Mesodermal cell (in vitro differentiated cells): ENCODE results near the gene NAA40.

Experiments used
- H3K27ac ChIP-seq: 2 replicates; pipeline ENCODE4 v1.7.0; 2013; ENCODE audit warnings: mild to moderate bottlenecking, low read depth, low read length, moderate library complexity; ENCODE audit not compliant: severe bottlenecking
- H3K36me3 ChIP-seq: 2 replicates; pipeline ENCODE4 v1.7.1; 2013; ENCODE audit warnings: mild to moderate bottlenecking, low read length, moderate library complexity; ENCODE audit not compliant: control insufficient read depth, insufficient read depth
- H3K4me1 ChIP-seq: one replicate; pipeline ENCODE4 v1.7.1; 2013; ENCODE audit warnings: mild to moderate bottlenecking, low read length; ENCODE audit not compliant: insufficient read depth, control insufficient read depth, poor library complexity, severe bottlenecking
- H3K4me3 ChIP-seq: 2 replicates; pipeline ENCODE4 v1.7.0; 2013; ENCODE audit warnings: low read length, control low read depth, mild to moderate bottlenecking; ENCODE audit not compliant: insufficient read depth, poor library complexity, severe bottlenecking; ENCODE audit errors: extremely low read depth
- H3K9me3 ChIP-seq: 2 replicates; pipeline ENCODE4 v1.7.1; 2013; ENCODE audit warnings: mild to moderate bottlenecking, low read length, moderate library complexity; ENCODE audit not compliant: control insufficient read depth
- WGBS, 2 experiments: methylation state at CpG; one replicate each; pipeline ENCODE4 v1.1.5; 2013; ENCODE audit warnings: missing lambda C conversion rate in 2 of 2; ENCODE audit not compliant: insufficient coverage in 2 of 2; 5-methylcytosine and 5-hydroxymethylcytosine counted together

Gene NAA40

DNA sequence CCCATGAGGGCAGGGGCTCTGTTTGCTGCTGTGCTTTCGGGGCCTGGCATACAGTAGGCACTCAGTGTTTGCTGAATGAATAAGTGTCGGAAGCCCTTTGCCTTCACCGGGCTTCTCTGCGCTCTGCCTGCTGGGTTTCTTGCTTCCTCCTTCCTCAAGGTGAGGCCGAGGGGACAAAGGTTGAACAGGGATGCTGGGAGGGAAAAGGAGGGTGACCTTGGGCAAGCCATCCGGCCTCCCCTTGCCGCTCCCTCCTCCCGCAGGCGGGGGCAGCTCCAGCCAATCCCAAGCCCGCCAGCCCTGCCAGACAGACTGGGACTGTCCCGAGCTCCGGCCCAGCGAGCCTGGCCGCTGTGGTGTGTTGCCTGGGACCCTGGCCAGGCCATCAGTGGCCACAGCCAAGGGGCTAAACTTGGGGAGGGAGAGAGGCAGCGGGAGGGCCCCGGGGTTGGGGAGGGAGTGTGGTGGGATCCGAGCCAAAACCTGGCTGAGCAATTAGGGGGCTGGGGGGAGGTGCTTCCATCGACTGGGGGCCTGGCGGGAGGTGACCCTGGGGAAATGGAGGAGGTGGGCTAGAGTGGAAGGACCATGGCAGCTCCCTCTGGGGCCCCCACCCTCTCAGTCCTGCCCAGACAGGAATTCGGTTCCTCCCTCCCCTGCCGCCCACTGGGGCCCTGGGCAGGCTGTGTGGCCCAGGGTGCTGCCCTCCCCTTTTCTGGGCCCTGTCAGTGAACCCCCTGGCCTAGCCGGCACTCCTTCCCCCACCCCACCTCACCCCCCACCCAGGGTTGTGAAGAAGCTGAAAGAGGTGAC is 18.5 kb upstream of the NAA40 start:
- 23 to 24% methylated on average over 12 to 18 of the region's 22 CpGs for WGBS, 2 experiments

DNA sequence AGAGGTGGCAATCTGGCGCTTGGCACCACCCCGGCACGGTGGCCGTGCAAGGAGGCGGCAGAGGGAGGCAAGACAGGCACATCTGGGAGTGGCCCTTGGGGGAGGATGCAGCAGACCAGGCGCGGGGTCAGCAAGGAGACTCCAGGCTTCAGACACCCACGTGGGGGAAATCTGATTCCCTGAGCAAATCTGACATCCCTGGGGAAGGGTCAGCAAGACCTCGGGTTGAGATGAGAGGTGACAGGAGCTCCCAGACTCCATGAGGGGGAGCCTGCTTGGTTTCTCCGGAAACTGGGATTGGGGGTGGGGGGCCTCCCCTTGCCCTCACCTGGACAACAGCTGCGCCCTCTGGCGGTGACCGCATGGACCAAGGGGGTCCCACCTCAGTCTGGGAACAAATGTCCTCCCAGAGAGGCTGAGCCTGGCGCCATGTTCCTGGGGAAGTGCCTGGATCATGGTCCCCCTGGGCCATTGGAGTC is 17.8 kb upstream of the NAA40 start:
- H3K9me3 ChIP-seq: no peaks in the 10 kb centered on the region
- no peaks in the 10 kb centered on the region for H3K36me3 ChIP-seq
- H3K4me1 ChIP-seq: peaks cover 26% of the 10 kb centered on the region
- 26 to 31% methylated on average over 13 to 14 of the region's 14 CpGs for WGBS, 2 experiments
- no peak overlapping the region for H3K4me3 ChIP-seq
- H3K27ac ChIP-seq: peak overlapping the region; percentile 16

More for the DNA sequence above, 18.5 kb upstream of the NAA40 start:
- no peak overlapping the region for H3K4me3 ChIP-seq
- H3K27ac ChIP-seq: peak overlapping the region; percentile 89
- H3K4me1 ChIP-seq: peaks cover 26% of the 10 kb centered on the region
- no peaks in the 10 kb centered on the region for H3K36me3 ChIP-seq
- no peaks in the 10 kb centered on the region for H3K9me3 ChIP-seq

DNA sequence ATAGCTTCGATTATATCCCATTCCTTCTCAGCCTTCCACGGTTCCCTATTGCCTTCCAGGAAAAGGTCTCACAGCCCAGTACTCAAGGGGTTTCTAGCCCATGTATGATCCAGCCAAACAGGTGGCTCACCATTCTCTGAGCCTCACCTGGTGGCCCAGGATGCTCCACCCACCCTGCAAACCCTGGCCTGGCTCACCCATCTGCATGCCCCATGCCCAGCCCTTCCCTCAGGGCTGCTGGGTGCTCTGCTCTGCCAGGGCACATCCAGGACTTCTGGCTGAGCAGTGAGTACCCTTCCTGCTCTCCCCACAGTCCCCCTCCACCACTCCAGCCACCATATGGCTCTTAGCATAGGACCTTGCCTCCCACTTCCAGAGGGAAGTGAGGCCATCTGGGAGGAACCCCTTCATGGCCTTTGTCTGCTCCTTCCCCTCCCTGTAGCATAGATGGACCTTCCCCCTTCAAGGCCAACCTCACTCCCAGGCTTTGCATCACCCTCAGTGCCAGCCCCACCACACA is 16.1 kb upstream of the NAA40 start:
- H3K4me1 ChIP-seq: peaks cover 26% of the 10 kb centered on the region
- 60 to 100% methylated on average over 1 to 2 of the region's 2 CpGs for WGBS, 2 experiments
- H3K27ac ChIP-seq: no peak overlapping the region
- H3K9me3 ChIP-seq: no peaks in the 10 kb centered on the region
- no peaks in the 10 kb centered on the region for H3K36me3 ChIP-seq
- H3K4me3 ChIP-seq: no peak overlapping the region

DNA sequence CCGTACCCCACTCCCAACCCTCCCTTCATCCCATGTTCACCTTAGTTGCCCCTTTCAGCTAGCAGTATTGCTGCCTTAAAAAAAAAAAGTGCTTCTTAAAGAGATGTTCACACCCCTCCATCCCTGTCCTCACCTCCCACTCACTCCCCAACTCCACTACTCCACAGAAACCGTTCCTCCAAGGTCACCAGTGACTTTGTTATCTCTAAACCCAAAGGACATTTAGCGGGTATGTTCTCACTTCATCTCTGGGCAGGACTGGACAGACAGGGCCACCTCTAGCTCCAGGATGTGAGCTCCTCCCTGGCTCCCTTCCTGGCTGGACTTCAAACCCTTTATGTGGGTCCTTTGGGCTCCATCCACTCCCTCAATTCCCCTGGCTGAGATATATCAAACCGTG is 15.5 kb upstream of the NAA40 start:
- Histone ChIP-seq H3K9me3 (no peaks in the 10 kb centered on the region), H3K4me3 (no peak overlapping the region), H3K36me3 (no peaks in the 10 kb centered on the region), H3K4me1 (peaks cover 26% of the 10 kb centered on the region), H3K27ac (no peak overlapping the region)
- WGBS, 2 experiments: 83 to 89% methylated on average over 4 of the region's 4 CpGs

DNA sequence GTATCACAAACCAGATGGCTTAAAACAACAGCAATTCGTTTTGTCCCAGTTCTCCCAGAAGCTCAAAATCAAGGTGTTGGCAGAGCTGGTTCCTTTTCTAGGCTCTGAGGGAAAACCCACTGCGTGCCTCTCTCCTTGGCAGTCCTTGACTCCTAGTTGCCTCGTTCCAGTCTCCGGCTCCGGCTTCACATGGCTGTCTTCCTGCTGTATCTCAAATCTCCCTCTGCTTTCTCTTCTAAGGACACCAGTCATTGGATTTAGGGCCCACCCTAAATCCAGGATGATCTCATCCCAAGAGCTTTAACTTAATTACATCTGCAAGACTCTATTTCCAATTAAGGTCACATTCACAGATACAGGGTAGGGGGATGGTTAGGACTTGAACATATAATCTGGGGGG is 9.2 kb upstream of the NAA40 start:
- Histone ChIP-seq H3K27ac (no peak overlapping the region), H3K4me3 (no peak overlapping the region), H3K9me3 (no peaks in the 10 kb centered on the region), H3K4me1 (no peaks in the 10 kb centered on the region), H3K36me3 (no peaks in the 10 kb centered on the region)
- WGBS, 2 experiments: 93 to 96% methylated on average over 5 of the region's 5 CpGs

DNA sequence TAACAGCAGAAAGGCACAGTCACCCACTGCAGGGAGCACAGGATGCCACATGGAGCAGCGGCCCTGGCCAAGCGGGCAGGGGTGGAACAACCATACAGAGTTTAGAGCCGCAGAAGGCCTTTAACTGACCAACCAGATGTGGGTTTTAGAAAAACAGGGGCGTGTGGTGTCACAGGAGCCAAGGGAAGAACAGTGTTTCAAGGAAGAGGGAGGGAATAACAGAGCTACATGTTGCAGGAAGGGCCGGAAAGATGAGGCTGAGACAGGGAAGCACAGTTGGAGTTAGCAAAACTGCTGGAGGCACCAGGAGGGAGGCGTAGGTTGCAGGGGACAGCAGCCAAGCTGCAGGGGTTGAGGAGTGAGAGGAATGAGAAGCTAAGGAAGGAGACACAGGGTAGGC is 7.8 kb upstream of the NAA40 start:
- H3K4me3 ChIP-seq: no peak overlapping the region
- H3K9me3 ChIP-seq: no peaks in the 10 kb centered on the region
- H3K36me3 ChIP-seq: no peaks in the 10 kb centered on the region
- 81 to 91% methylated on average over 4 to 6 of the region's 6 CpGs for WGBS, 2 experiments
- no peak overlapping the region for H3K27ac ChIP-seq
- no peaks in the 10 kb centered on the region for H3K4me1 ChIP-seq

DNA sequence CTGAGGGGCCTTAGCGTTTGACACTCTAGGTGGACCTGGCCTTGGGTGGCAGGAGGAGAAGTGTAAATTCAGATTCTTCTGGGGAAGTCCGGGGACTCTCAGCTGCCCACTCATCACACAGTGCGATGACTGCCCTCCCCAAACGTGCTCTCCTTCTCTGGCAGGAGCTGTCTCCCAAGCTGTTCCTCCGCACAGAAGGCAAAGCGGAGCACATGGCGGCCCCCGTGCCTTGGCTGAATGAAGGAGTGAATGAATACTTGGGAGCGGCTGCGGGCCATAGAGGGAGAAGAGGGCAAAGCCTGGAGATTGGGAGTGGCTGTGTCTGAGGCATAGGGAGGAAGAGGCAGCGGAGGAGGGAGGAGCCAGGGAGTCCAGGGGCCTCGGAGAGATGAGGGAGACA is 6.9 kb upstream of the NAA40 start:
- Histone ChIP-seq H3K4me3 (no peak overlapping the region), H3K4me1 (no peaks in the 10 kb centered on the region), H3K9me3 (no peaks in the 10 kb centered on the region), H3K36me3 (no peaks in the 10 kb centered on the region), H3K27ac (no peak overlapping the region)
- WGBS, 2 experiments: 81 to 90% methylated on average over 3 to 10 of the region's 12 CpGs

DNA sequence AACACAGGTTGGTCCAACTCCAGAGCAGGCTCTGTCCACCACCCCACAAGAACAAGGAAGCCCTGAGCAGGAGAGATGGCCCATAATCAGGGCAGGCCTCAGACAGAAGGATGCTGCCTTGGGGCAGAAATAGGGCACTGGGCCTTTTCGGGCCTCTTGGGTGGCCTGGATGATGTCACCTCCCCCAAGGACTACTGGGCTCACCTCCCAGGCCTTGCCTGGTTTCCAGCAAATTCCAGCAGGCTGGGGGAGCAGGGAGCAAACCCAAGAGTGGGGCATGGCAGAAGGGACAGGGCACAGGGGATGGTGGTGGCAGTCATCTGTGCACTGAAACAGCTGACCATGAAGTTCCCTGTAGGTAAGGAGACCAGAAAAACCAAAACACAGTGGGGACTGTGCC is 5.3 kb upstream of the NAA40 start:
- no peaks in the 10 kb centered on the region for H3K9me3 ChIP-seq
- no peak overlapping the region for H3K4me3 ChIP-seq
- no peaks in the 10 kb centered on the region for H3K36me3 ChIP-seq
- WGBS, 2 experiments: 60 to 80% methylated on average over 1 of the region's 1 CpG
- no peak overlapping the region for H3K27ac ChIP-seq
- H3K4me1 ChIP-seq: no peaks in the 10 kb centered on the region

DNA sequence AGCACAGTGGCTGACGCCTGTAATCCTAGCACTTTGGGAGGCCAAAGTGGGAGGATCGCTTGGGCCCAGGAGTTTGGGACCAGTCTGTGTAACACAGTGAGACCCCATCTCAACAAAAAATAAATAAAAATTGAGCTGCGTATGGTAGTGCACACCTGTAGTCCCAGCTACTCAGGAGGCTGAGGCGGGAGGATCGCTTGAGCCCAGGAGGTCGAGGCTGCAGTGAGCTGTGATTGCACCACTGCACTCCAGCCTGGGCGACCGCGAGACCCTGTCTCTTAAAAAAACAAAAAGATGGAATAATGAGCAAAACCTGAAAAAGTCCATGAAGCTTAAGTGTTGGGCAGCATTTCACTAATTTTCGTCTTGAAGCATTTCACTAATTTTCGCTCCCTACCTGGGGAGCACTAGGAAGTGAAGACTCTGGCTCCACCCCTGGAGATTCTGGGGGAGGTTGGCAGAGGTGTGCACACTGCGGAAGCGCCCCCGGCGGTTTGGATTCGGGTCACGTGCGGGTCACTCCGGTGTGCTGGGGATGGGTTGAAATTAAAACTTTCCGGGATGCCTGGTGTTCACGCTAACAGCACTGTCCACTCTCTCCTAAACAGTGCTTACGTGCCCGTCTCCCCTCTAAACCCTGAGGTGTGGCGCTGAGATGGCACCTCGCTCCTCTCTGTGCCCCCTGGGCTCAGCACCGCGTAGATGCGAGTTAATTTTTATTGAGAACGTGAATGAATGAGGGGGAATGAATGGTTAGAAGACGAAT is 906 bp upstream of the NAA40 start:
- H3K4me3 ChIP-seq: peak overlapping the region; percentile 87
- peaks cover 8% of the 10 kb centered on the region for H3K36me3 ChIP-seq
- 37% methylated on average over 22 to 23 of the region's 30 CpGs for WGBS, 2 experiments
- peaks cover 7% of the 10 kb centered on the region for H3K4me1 ChIP-seq
- H3K9me3 ChIP-seq: no peaks in the 10 kb centered on the region
- peak overlapping the region; percentile 72 for H3K27ac ChIP-seq

DNA sequence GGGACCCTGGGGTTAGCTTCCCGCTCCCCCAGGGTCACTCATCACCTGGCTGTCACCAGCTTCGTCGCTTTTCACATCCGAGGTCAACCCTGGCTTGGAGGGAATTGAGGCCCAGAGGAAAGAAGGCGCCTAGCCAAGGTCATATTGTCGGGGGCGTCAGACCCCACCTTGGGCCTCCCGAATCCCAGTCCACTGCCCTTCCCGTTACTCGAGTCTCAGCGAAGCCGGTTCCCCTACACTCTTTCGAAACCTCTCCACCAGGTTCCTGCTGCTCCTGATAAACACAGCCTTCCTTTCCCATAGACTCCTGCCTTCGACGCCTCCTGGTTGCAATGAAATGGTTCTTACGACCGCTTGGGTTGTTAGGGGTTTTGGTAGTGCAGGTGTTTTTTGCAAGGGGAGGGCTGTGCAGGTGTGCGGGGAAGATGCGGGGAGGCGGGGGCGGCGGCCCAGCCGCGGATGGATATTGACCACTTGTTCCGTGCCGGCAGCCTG is 642 bp downstream of the NAA40 start:
- Histone ChIP-seq H3K36me3 (peaks cover 16% of the 10 kb centered on the region), H3K4me3 (peak overlapping the region; percentile 87), H3K4me1 (peaks cover 7% of the 10 kb centered on the region), H3K27ac (peak overlapping the region; percentile 71), H3K9me3 (no peaks in the 10 kb centered on the region)
- 1 to 3% methylated on average over 13 to 16 of the region's 26 CpGs for WGBS, 2 experiments
